ENCODE measurements around the gene CSNK1G3. TPM values are rescaled to one million over a fixed set of nuclear protein-coding genes. Genes with fewer than 3 reads are reported as not detected.

CSNK1G3 gene
- total RNA-seq, 1 experiment from 2014 or later: 40.8 TPM

GRCh38 chr5:123502120-123502519, 9.9 kb upstream of the CSNK1G3 start:
- DNase-seq (ENCODE audit: low read depth, low spot score) (no peak), ATAC-seq (no peak)
- no peaks in the 10 kb centered on the region for H3K4me1 ChIP-seq (ENCODE audit: control insufficient read depth, insufficient read depth, low read length)
- ChIA-PET POLR2A (no interaction called here), CTCF (no interaction called here)
- no peak overlapping the region for H3K4me3 ChIP-seq (ENCODE audit: low read depth in 2 of 2, low read length in 2 of 2)
- in situ Hi-C loops (cut with HindIII; ENCODE audit: low pct_unique_long_range_greater_than_20kb, low sequenced_read_pairs) (no loop called here), intact Hi-C loops (cut with micrococcal nuclease; ENCODE audit: unreplicated experiment) (no loop called here)
- H3K9me3 ChIP-seq (ENCODE audit: control insufficient read depth, insufficient read depth, low read depth, low read length): no peaks in the 10 kb centered on the region
- H3K27me3 ChIP-seq (ENCODE audit: control insufficient read depth, insufficient read depth, low read length): peaks cover 5% of the 10 kb centered on the region
- BruUV-seq (replicated peaks): no TSS peak
- TF ChIP-seq, protein P1, sequence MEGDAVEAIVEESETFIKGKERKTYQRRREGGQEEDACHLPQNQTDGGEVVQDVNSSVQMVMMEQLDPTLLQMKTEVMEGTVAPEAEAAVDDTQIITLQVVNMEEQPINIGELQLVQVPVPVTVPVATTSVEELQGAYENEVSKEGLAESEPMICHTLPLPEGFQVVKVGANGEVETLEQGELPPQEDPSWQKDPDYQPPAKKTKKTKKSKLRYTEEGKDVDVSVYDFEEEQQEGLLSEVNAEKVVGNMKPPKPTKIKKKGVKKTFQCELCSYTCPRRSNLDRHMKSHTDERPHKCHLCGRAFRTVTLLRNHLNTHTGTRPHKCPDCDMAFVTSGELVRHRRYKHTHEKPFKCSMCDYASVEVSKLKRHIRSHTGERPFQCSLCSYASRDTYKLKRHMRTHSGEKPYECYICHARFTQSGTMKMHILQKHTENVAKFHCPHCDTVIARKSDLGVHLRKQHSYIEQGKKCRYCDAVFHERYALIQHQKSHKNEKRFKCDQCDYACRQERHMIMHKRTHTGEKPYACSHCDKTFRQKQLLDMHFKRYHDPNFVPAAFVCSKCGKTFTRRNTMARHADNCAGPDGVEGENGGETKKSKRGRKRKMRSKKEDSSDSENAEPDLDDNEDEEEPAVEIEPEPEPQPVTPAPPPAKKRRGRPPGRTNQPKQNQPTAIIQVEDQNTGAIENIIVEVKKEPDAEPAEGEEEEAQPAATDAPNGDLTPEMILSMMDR (IDR thresholded peaks at IDR 0.05): no peak
- no peak for TF ChIP-seq POLR2AphosphoS5 (IDR thresholded peaks at IDR 0.05; ENCODE audit: low read depth, low read length)
- TF ChIP-seq TCF7L2 (IDR thresholded peaks at IDR 0.05; ENCODE audit: low read depth, low read length): no peak
- no peak for TF ChIP-seq REST (IDR thresholded peaks at IDR 0.05; ENCODE audit: insufficient read depth in 1 of 2, low read depth in 2 of 2, low read length in 1 of 2)
- TF ChIP-seq SIN3A (IDR thresholded peaks at IDR 0.05; ENCODE audit: borderline replicate concordance, insufficient read depth, low read depth, low read length): no peak
- no peak overlapping the region for H3K27ac ChIP-seq (ENCODE audit: low read length)
- H3K36me3 ChIP-seq (ENCODE audit: control insufficient read depth, insufficient read depth, low read length): no peaks in the 10 kb centered on the region

DNA sequence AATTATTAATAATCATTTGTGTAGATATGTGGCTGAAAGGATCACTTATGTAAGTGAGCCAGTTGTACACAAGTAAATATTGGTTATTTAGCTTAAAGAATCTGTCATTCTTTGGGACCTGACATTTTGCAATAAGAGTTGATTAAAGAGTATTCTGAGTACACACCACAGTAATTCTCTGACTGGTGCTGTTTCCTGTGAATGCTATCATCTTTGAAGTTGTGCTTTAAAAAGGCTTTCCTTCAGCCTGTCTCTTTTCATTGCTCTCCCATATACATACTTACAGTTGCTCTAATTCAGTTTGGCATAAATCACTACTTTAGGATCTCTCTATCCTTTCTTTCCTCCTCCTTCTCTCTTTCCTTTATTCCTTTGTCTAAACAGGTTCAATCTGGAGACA, 8.7 kb upstream of the CSNK1G3 start:
- CTCF ChIA-PET: no interaction called here
- intact Hi-C loops (cut with micrococcal nuclease; ENCODE audit: unreplicated experiment): no loop called here
- DNase-seq (ENCODE audit: low read depth, low spot score) (no peak), ATAC-seq (no peak)
- in situ Hi-C loops (cut with HindIII; ENCODE audit: low pct_unique_long_range_greater_than_20kb, low sequenced_read_pairs): no loop called here
- BruUV-seq (replicated peaks): no TSS peak
- Histone ChIP-seq H3K27ac (ENCODE audit: low read length) (no peak overlapping the region), H3K4me3 (ENCODE audit: low read depth in 2 of 2, low read length in 2 of 2) (no peak overlapping the region), H3K4me1 (ENCODE audit: control insufficient read depth, insufficient read depth, low read length) (no peaks in the 10 kb centered on the region), H3K36me3 (ENCODE audit: control insufficient read depth, insufficient read depth, low read length) (no peaks in the 10 kb centered on the region), H3K9me3 (ENCODE audit: control insufficient read depth, insufficient read depth, low read depth, low read length) (no peaks in the 10 kb centered on the region), H3K27me3 (ENCODE audit: control insufficient read depth, insufficient read depth, low read length) (peaks cover 5% of the 10 kb centered on the region)
- POLR2A ChIA-PET: interaction anchor here (0.6 kb wide), 1 partner anchor 596 kb away, joined by 3 read pairs; no protein-coding TSS in a partner anchor
- TF ChIP-seq POLR2AphosphoS5 (IDR thresholded peaks at IDR 0.05; ENCODE audit: low read depth, low read length) (no peak), REST (IDR thresholded peaks at IDR 0.05; ENCODE audit: insufficient read depth in 1 of 2, low read depth in 2 of 2, low read length in 1 of 2) (no peak), TCF7L2 (IDR thresholded peaks at IDR 0.05; ENCODE audit: low read depth, low read length) (no peak), SIN3A (IDR thresholded peaks at IDR 0.05; ENCODE audit: borderline replicate concordance, insufficient read depth, low read depth, low read length) (no peak)
- TF ChIP-seq, protein P1 (IDR thresholded peaks at IDR 0.05): no peak

Measured in Panc1 (cell line).